ENCODE measurements around the gene MESD.

Gene MESD

DNA sequence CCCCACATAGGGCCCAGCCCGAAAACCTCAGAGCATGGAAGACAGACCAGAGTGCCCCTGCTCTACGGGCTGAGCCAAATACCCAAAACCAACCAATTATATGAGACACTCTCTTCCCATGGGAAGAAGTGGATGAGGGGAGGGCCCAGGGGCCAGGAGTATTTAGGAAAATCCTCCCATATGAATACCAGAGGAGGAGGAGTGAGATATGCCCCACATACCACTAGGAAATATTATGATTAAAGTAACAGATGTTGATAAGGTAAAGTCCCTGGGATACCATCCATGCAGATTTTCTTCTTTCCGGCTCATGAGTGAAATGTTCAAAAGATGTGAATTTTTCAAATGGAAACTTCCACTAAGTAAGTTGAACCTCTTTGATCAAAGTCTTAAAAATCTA, 50.4 kb downstream of the MESD start:
- TF ChIP-seq, protein P1, sequence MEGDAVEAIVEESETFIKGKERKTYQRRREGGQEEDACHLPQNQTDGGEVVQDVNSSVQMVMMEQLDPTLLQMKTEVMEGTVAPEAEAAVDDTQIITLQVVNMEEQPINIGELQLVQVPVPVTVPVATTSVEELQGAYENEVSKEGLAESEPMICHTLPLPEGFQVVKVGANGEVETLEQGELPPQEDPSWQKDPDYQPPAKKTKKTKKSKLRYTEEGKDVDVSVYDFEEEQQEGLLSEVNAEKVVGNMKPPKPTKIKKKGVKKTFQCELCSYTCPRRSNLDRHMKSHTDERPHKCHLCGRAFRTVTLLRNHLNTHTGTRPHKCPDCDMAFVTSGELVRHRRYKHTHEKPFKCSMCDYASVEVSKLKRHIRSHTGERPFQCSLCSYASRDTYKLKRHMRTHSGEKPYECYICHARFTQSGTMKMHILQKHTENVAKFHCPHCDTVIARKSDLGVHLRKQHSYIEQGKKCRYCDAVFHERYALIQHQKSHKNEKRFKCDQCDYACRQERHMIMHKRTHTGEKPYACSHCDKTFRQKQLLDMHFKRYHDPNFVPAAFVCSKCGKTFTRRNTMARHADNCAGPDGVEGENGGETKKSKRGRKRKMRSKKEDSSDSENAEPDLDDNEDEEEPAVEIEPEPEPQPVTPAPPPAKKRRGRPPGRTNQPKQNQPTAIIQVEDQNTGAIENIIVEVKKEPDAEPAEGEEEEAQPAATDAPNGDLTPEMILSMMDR (IDR thresholded peaks at IDR 0.05; ENCODE audit: control insufficient read depth, extremely low read depth, insufficient read depth): no peak
- H3K4me3 ChIP-seq (ENCODE audit: low read depth, low read length): no peak overlapping the region
- no peak for DNase-seq (ENCODE audit: low read depth)

DNA sequence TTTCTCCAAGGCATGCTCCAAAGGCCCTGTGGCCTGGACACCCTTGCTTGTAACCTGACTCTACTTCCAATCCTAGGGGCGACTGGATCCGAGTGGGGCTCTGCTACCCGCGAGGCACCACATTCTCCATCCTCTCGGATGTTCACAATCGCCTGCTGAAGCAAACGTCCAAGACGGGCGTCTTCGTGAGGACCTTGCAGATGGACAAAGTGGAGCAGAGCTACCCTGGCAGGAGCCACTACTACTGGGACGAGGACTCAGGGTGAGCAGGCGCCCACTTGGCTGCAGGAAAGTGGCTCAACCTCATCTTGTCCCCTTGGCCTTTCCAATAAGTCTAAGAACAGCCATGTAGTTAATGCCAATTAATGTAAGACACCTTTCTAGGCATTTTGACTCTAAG, 51.9 kb downstream of the MESD start:
- H3K4me3 ChIP-seq (ENCODE audit: low read depth, low read length): no peak overlapping the region
- no peak for DNase-seq (ENCODE audit: low read depth)
- TF ChIP-seq, protein P1 (IDR thresholded peaks at IDR 0.05; ENCODE audit: control insufficient read depth, extremely low read depth, insufficient read depth): no peak

DNA sequence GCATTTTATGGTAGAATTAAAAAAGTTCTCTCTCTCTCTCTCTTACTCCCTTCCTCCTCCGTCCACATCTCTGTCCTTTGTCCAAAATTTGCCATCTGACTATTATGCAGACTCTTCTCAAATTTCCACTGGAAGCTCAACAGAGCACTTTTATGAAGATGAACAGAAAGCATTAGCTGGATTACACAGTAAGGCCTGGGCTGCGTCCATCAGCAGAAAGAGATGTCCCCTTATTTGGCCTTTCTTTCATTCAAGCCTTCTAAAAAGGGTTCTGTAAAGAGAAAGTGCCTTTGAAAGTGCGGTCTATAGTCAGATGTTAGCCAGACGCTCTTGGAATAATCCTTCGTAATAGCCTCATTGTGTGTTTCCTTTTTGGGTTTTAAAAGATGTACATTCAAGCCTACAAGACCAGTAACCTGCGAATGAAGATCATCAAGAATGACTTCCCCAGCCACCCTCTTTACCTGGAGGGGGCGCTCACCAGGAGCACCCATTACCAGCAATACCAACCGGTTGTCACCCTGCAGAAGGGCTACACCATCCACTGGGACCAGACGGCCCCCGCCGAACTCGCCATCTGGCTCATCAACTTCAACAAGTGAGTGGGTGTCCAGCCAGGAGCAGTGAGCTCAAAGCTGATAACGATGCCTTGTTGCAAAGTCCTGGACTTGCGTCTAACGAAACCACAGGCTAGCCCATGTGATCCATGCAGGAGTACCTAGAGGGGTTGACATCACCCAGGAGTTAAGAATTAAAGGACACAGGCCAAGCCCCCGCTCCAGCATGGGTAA, 53.1 kb downstream of the MESD start:
- TF ChIP-seq, protein P1 (IDR thresholded peaks at IDR 0.05; ENCODE audit: control insufficient read depth, extremely low read depth, insufficient read depth): no peak
- DNase-seq (ENCODE audit: low read depth): no peak
- no peak overlapping the region for H3K4me3 ChIP-seq (ENCODE audit: low read depth, low read length)

DNA sequence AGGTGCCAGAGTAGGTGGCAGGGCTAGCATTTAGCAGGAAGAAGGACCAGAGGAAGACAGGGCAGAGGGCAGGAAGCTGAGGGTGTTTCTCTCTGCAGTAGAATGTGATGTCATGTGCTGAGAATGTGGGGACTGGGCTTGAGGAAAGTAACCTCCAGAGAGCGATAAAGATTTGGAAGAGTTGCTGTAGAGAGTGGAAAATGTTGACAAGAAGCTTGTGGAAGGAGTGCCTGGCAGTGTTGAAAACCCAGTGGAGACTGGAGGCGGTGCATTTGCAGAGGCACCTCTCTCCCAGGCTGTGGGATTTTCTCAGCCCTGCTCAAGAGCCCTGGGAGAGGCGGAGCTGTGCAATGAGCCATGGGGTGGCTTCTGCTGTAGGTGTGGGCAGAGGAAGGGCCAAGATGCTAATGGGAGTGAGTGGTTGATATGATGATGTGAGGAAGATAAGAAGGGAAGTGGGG, 54.8 kb downstream of the MESD start:
- DNase-seq (ENCODE audit: low read depth): no peak
- no peak overlapping the region for H3K4me3 ChIP-seq (ENCODE audit: low read depth, low read length)
- TF ChIP-seq, protein P1 (IDR thresholded peaks at IDR 0.05; ENCODE audit: control insufficient read depth, extremely low read depth, insufficient read depth): no peak

DNA sequence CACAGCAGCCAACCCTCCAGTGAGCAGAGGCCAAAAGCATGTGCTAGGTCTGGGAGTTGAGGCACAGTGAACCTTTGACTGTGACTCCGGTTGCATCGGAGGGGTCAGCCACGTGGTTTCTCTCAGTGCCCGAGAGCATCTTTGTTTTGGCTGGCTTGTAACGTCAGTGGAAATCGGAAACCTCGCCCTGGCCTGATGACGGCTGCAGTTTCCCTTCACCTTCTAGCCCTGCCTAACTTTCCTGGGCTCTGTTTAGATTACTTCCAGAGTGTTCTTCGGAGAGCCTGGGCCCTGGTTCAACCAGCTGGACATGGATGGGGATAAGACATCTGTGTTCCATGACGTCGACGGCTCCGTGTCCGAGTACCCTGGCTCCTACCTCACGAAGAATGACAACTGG, 56.6 kb downstream of the MESD start:
- TF ChIP-seq, protein P1 (IDR thresholded peaks at IDR 0.05; ENCODE audit: control insufficient read depth, extremely low read depth, insufficient read depth): no peak
- no peak for DNase-seq (ENCODE audit: low read depth)
- no peak overlapping the region for H3K4me3 ChIP-seq (ENCODE audit: low read depth, low read length)

DNA sequence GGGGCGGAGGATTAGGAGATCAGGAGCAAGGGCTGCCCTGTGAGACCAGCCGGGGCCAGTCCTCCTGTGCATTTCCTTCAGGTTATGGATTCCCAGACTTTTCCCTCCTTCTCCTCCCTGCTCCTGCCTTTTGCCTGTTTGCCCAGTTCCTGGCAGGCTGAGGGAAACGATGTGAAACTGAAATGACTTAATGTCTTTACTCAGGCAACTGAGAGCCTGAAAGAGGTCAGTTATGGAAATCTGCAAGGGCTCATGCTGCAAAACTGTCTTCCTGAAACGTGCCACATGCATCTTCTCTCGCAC, 57.2 kb downstream of the MESD start:
- no peak overlapping the region for H3K4me3 ChIP-seq (ENCODE audit: low read depth, low read length)
- no peak for DNase-seq (ENCODE audit: low read depth)
- TF ChIP-seq, protein P1 (IDR thresholded peaks at IDR 0.05; ENCODE audit: control insufficient read depth, extremely low read depth, insufficient read depth): no peak
